OCI-LY1 (cell line): ENCODE data around the gene TM7SF3.

ENCODE experiments used
- CTCF ChIP-seq: fragments of 200-600 bp; sonication (generic), shearing (Covaris generic); IDR thresholded peaks from 2 replicates; pipeline ENCODE4 v1.5.1; 2017; ENCODE audit warnings: mild to moderate bottlenecking, antibody characterized with exemption, low read length, moderate library complexity, mixed read lengths
- EZH2 ChIP-seq: fragments of 200-600 bp; sonication (generic), shearing (Covaris generic); IDR thresholded peaks from 2 replicates; pipeline ENCODE4 v1.8.0; 2017; ENCODE audit warnings: borderline replicate concordance, mixed run types, mild to moderate bottlenecking, antibody characterized with exemption, low read length, moderate library complexity, mixed read lengths

- TF ChIP-seq EZH2 (no peak), CTCF (no peak)
Measured at GRCh38 chr12:26937863-26938700, 76.1 kb downstream of the TM7SF3 start, which contains the start of the genes FGFR1OP2 and INTS13.
